ENCODE measurements around the gene CYP2W1.

CYP2W1 gene

DNA sequence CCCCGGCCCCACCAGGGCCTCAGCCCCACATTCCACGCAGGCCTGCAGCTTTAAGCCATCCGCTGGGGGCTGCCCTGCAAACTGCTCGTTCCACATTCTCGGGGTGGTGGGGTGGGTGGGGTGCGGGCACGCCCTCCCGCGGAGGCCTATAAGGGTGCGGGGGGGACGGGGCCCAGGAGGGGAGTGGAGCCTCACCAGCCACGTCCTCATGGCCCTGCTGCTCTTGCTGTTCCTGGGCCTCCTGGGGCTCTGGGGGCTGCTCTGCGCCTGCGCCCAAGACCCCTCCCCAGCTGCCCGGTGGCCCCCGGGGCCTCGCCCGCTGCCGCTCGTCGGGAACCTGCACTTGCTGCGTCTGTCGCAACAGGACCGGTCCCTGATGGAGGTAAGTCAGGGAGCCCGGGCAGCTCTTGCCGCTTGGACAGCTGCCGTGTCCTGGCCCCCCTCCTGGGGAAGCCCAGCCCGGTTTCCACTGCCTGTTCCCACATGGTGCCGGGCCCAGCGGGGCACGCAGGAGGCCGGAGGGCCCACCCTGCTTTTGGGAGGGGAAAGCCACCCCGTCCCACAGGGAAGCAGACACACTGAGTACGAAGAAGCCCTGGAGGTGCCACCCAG lies at the start of gene CYP2W1:
Gene CYP2W1 (plus strand): TSS at position 178 of the 612 bp plus-strand sequence. CDS start 31 bp downstream, at position 209.
- TF ChIP-seq CTCF (IDR thresholded peaks at IDR 0.05; ENCODE audit: low read length, missing control alignments), result no peak
- no peak within 1 kb of the TSS for H3K4me3 ChIP-seq (replicated peaks; ENCODE audit: low read depth, low read length)

DNA sequence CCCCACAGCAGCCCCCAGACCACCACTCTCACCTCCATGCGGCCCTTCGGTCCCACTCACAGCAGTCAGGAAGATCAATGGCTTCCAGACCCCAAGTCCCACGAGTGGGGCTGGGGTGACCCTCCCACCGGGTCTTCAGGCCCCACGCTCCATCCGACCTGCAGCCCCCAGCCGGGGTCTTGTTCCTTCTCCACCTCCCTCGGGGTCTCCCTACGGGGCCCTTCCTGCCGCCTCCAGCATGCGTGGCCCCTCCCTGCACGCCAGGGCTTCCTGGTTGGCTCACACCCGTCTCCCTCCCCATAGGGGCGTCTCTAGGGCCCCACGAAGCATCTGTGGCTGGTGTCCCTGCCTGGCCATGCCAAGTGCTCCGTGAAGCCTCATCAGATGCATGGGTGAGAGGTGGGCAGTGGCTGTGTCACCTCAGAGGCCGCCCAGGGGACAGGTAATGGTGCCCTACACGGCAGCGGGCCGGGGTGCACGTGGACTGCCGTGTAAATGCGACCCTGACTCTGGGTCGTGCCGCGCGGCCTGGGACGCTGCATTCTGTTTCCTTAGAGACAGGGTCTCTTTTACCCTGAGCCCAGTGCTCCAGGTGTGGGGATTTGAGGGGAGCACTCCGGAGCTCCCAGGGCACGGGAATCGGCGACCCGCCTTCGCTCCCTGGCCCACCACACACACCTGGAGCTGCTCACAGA lies 48.4 kb upstream of the CYP2W1 start:
- DNase-seq (ENCODE audit: low read depth), result no peak
- no peak for TF ChIP-seq CTCF (IDR thresholded peaks at IDR 0.05; ENCODE audit: low read length, missing control alignments)
- H3K4me3 ChIP-seq (replicated peaks; ENCODE audit: low read depth, low read length), result no peak overlapping the region

More for the DNA sequence above, at the start of gene CYP2W1:
- DNase-seq (ENCODE audit: low read depth), result no peak

- no peak overlapping the region for H3K4me3 ChIP-seq (replicated peaks; ENCODE audit: low read depth, low read length)
- no peak for DNase-seq (ENCODE audit: low read depth)
- no peak for TF ChIP-seq CTCF (IDR thresholded peaks at IDR 0.05; ENCODE audit: low read length, missing control alignments)
These were observed 47.7 kb upstream of the CYP2W1 start for GRCh38 chr7:935164-935873.

DNA sequence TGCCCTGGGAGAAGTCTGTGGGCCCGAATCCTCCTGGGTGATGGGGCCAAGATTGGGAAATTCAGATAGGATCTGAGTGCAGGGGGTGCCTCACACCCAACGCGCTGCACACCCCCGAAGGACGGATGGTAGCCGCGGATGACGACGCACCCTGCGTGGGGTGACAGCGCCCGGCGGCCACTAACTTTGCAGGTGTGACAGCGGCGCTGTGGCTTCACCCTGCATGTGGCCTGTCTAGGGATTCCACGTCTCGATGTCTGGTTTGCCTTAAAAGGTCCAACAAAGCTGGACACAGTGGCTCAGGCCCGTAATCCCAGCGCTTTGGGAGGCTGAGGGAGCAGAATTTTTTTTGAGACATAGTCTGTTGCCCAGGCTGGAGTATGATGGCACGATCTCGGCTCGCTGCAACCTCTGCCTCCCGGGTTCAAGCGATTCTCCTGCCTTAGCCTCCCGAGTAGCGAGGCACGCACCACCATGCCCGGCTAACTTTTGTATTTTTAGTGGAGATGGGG lies 47.1 kb upstream of the CYP2W1 start:
- H3K4me3 ChIP-seq (replicated peaks; ENCODE audit: low read depth, low read length), result no peak overlapping the region
- DNase-seq (ENCODE audit: low read depth), result no peak
- no peak for TF ChIP-seq CTCF (IDR thresholded peaks at IDR 0.05; ENCODE audit: low read length, missing control alignments)

DNA sequence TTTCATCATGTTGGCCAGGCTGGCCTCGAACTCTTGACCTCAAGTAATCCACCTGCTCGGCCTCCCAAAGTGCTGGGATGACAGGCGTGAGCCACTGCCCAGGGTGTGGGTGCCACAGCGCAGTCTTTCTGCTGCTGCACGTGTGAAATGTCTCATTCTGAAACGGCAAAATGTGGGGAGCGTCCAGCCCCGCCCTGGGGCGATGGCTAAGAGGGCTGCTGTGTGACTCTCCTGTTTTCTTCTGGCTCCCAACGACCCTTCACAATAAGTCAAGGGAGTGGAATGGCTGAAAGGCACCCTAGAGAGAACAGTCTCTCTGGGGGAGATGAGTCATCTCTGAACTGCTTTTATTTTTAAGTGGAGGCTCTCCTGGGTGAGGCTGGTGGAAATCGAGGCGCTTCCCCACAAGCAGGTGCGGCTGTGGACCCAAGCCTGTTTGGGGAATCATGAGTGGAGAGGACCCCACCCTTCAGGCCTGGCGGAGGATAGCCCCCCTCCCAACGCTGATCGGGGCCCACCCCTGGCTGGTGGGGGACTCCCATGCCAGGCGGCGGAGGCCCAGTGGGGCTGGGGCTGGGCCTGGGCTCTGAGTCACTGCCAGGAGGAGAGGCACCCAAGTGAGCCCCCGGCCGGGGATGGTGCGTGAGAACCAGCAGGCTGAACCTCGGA lies 46.5 kb upstream of the CYP2W1 start:
- no peak overlapping the region for H3K4me3 ChIP-seq (replicated peaks; ENCODE audit: low read depth, low read length)
- no peak for DNase-seq (ENCODE audit: low read depth)
- no peak for TF ChIP-seq CTCF (IDR thresholded peaks at IDR 0.05; ENCODE audit: low read length, missing control alignments)

GRCh38 chr7:937856-938484 lies 45.0 kb upstream of the CYP2W1 start:
- DNase-seq (ENCODE audit: low read depth), result no peak
- no peak for TF ChIP-seq CTCF (IDR thresholded peaks at IDR 0.05; ENCODE audit: low read length, missing control alignments)

More at GRCh38 chr7:937856-938484, 45.0 kb upstream of the CYP2W1 start:
- H3K4me3 ChIP-seq (replicated peaks; ENCODE audit: low read depth, low read length), result no peak overlapping the region

All from fibroblast of pulmonary artery (primary cell).